Fibroblast of skin of right quadriceps (primary cell): ENCODE data around the gene DET1.
A peak's percentile ranks its signal among the peaks of the same experiment; 100 is the strongest.
"Not testable (repeated sequence)": the region's sequence is repeated elsewhere in the genome, so short reads cannot be mapped to it uniquely, and the experiment has no call there.

ENCODE experiments used
- DNase-seq: peaks from one replicate; pipeline ENCODE4 v3.0.0-alpha.2; 2013

DET1 gene

GRCh38 chr15:88546248-88547129 is at the start of gene DET1:
Gene DET1 (minus strand): TSS chr15:88546681. CDS start chr15:88531705, 14,976 bp downstream.
- DNase-seq: peak; percentile 95

GRCh38 chr15:88591384-88591783 is 44.9 kb upstream of the DET1 start:
- no peak for DNase-seq

- DNase-seq: no peak
Observed at GRCh38 chr15:88590759-88591158, 44.3 kb upstream of the DET1 start.

GRCh38 chr15:88586401-88587162 is 40.1 kb upstream of the DET1 start:
- DNase-seq: peak; percentile 5

- no peak for DNase-seq
Observed at GRCh38 chr15:88580532-88580931, 34.1 kb upstream of the DET1 start.

GRCh38 chr15:88579322-88579721 is 32.8 kb upstream of the DET1 start:
- DNase-seq: no peak

GRCh38 chr15:88574655-88575054 is 28.2 kb upstream of the DET1 start:
- DNase-seq: no peak

GRCh38 chr15:88574077-88574476 is 27.6 kb upstream of the DET1 start:
- no peak for DNase-seq

GRCh38 chr15:88571852-88572259 is 25.4 kb upstream of the DET1 start:
- no peak for DNase-seq

- DNase-seq: no peak
Observed at GRCh38 chr15:88571153-88571851, 24.8 kb upstream of the DET1 start.

GRCh38 chr15:88568589-88568988 is 22.1 kb upstream of the DET1 start:
- no peak for DNase-seq

- no peak for DNase-seq
Observed at GRCh38 chr15:88564741-88565140, 18.3 kb upstream of the DET1 start.

- no peak for DNase-seq
Observed at GRCh38 chr15:88563638-88564037, 17.2 kb upstream of the DET1 start.

- not testable (repeated sequence) for DNase-seq
Observed at GRCh38 chr15:88559565-88559964, 13.1 kb upstream of the DET1 start.

GRCh38 chr15:88558026-88558425 is 11.5 kb upstream of the DET1 start:
- not testable (repeated sequence) for DNase-seq

- not testable (repeated sequence) for DNase-seq
Observed at GRCh38 chr15:88548009-88548408, 1.5 kb upstream of the DET1 start.

GRCh38 chr15:88545578-88546247 is 768 bp downstream of the DET1 start:
- DNase-seq: not testable (repeated sequence)

- DNase-seq: no peak
Observed at GRCh38 chr15:88543065-88543776, 3.3 kb downstream of the DET1 start.

GRCh38 chr15:88542342-88542733 is 4.1 kb downstream of the DET1 start:
- peak; percentile 8 for DNase-seq

GRCh38 chr15:88541709-88542341 is 4.7 kb downstream of the DET1 start:
- no peak for DNase-seq

GRCh38 chr15:88541111-88541510 is 5.4 kb downstream of the DET1 start:
- DNase-seq: not testable (repeated sequence)

- not testable (repeated sequence) for DNase-seq
Observed at GRCh38 chr15:88540350-88540749, 6.1 kb downstream of the DET1 start.
